K562 (cell line): ENCODE results near the gene NR1H2. TPM values are rescaled to one million over a fixed set of nuclear protein-coding genes. Genes with fewer than 3 reads are reported as not detected.

Experiments used
- ATAC-seq: fragments of 200-7000 bp; cut with Tn5 transposase; 3 replicates; pipeline ENCODE4 v1.9.1; 2020; ENCODE audit warnings: moderate library complexity
- BruUV-seq: library from RNA; stranded (reverse); fragments of 400-500 nt; replicated peaks from 2 replicates; lab custom pipeline; 2021; lab: Mats Ljungman, UMichigan
- CTCF ChIA-PET: fragments of 300-600 bp; formaldehyde crosslinking; extraction: SDS; loops from one replicate; lab custom pipeline; 2021; ENCODE audit warnings: low intra/inter-chr PET ratio; lab: Yijun Ruan, JAX
- POLR2A ChIA-PET: fragments of 300-600, 350-650 bp; sonication (Branson Sonifier 250); formaldehyde crosslinking; extraction: SDS; loops from one replicate; lab custom pipeline; 2021; ENCODE audit warnings: antibody characterized with exemption, inconsistent platforms; lab: Yijun Ruan, JAX
- DNase-seq, 4 experiments: peaks; one replicate each; pipeline versions ENCODE4 v3.0.0 to v3.0.0-alpha.2; 2011 to 2018; ENCODE audit warnings: low spot score in 3 of 4, mixed read lengths in 3 of 4; ENCODE audit errors: extremely low read depth in 1 of 4
- FAIRE-seq: peaks from 2 replicates; lab custom pipeline; 2011; peaks lifted over from hg19 to GRCh38; lab: Jason Lieb, UNC
- H2AFZ ChIP-seq: 2 replicates; pipeline ENCODE4 v1.6.0; 2011; ENCODE audit warnings: low read depth, low read length, control low read depth, inconsistent platforms
- H3K27ac ChIP-seq: fragments of 200-600 bp; 3 replicates; pipeline ENCODE4 v1.8.0; 2011; ENCODE audit warnings: low read depth, mild to moderate bottlenecking, control low read depth, inconsistent platforms, low read length, moderate library complexity, mixed read lengths; ENCODE audit errors: extremely low read depth
- H3K27me3 ChIP-seq, 2 experiments: fragments of 300-600 bp in 1 of 2; 2 replicates in 1 of 2; 3 replicates in 1 of 2; pipeline versions ENCODE4 v1.6.0 to v1.8.0; 2011; ENCODE audit warnings: inconsistent platforms in 2 of 2, low read length in 2 of 2, mild to moderate bottlenecking in 1 of 2, mixed read lengths in 1 of 2, moderate library complexity in 1 of 2; ENCODE audit not compliant: control insufficient read depth in 2 of 2, insufficient read depth in 2 of 2
- H3K36me3 ChIP-seq: fragments of 300-600 bp; 3 replicates; pipeline ENCODE4 v1.8.0; 2011; ENCODE audit warnings: mild to moderate bottlenecking, low read length, inconsistent platforms; ENCODE audit not compliant: control insufficient read depth, insufficient read depth
- H3K4me1 ChIP-seq, 2 experiments: fragments of 200-600 bp in 1 of 2; replicated peaks in 1 of 2; 2 replicates in 1 of 2; 3 replicates in 1 of 2; pipeline versions ENCODE4 v1.5.1 to v1.8.0; 2011; ENCODE audit warnings: inconsistent platforms in 2 of 2, low read length in 2 of 2, mild to moderate bottlenecking in 1 of 2, mixed read lengths in 1 of 2, moderate library complexity in 1 of 2; ENCODE audit not compliant: control insufficient read depth in 2 of 2, insufficient read depth in 2 of 2
- H3K4me2 ChIP-seq: 2 replicates; pipeline ENCODE4 v1.6.1; 2011; ENCODE audit warnings: low read length, control low read depth, inconsistent platforms, mixed read lengths; ENCODE audit not compliant: insufficient read depth
- H3K4me3 ChIP-seq: fragments of 200-600 bp; sonication (generic), shearing (Covaris generic); 2 replicates; pipeline ENCODE4 v1.5.1; 2016; ENCODE audit warnings: control low read depth, inconsistent platforms
- H3K79me2 ChIP-seq: fragments of 200-600 bp; 3 replicates; pipeline ENCODE4 v1.8.0; 2011; ENCODE audit warnings: low read length, inconsistent platforms; ENCODE audit not compliant: control insufficient read depth, insufficient read depth
- H3K9ac ChIP-seq, 2 experiments: 2 replicates each; pipeline versions ENCODE4 v1.6.0 to v1.6.1; 2011; ENCODE audit warnings: low read depth in 2 of 2, low read length in 2 of 2, control low read depth in 1 of 2, inconsistent platforms in 1 of 2, mild to moderate bottlenecking in 1 of 2, mixed read lengths in 1 of 2; ENCODE audit not compliant: insufficient read depth in 1 of 2
- H3K9me1 ChIP-seq: one replicate; pipeline ENCODE4 v1.6.0; 2011; ENCODE audit warnings: inconsistent platforms, mild to moderate bottlenecking, low read length, moderate library complexity; ENCODE audit not compliant: control insufficient read depth, insufficient read depth
- H3K9me3 ChIP-seq: replicated peaks from 2 replicates; pipeline ENCODE4 v1.5.1; 2011; ENCODE audit warnings: low read depth, low read length, inconsistent platforms; ENCODE audit not compliant: control insufficient read depth, insufficient read depth
- H4K20me1 ChIP-seq: replicated peaks from 2 replicates; pipeline ENCODE4 v1.6.1; 2011; ENCODE audit warnings: low read length, inconsistent platforms, mixed read lengths; ENCODE audit not compliant: control insufficient read depth, insufficient read depth
- BCOR ChIP-seq: fragments of 450-650 bp; IDR thresholded peaks from 2 replicates; pipeline ENCODE4 v1.6.1; 2016
- IRF9 ChIP-seq: fragments of 450-650 bp; IDR thresholded peaks from 2 replicates; pipeline ENCODE4 v1.6.1; 2016; ENCODE audit warnings: missing biosample characterization, missing genetic modification characterization
- KDM1A ChIP-seq, 2 experiments: fragments of 450-650 bp; IDR thresholded peaks; 2 replicates each; pipeline ENCODE4 v1.6.1; 2016; ENCODE audit warnings: mild to moderate bottlenecking in 2 of 2
- RBM25 ChIP-seq: fragments of 200-400 bp; formaldehyde crosslinking; IDR thresholded peaks from 2 replicates; pipeline ENCODE4 v1.6.1; 2018; ENCODE audit warnings: low read length, low read depth, moderate library complexity; ENCODE audit not compliant: severe bottlenecking
- TEAD2 ChIP-seq: fragments of 450-650 bp; IDR thresholded peaks from 2 replicates; pipeline ENCODE4 v1.6.1; 2016; ENCODE audit warnings: missing genetic modification characterization, control low read depth, missing compliant biosample characterization
- ZNF146 ChIP-seq: IDR thresholded peaks from one replicate; pipeline ENCODE4 v1.6.1; 2018; ENCODE audit warnings: missing compliant biosample characterization; ENCODE audit not compliant: unreplicated experiment
- WGBS: fragments of 100-300 bp; shearing (Covaris generic); methylation state at CpG from one replicate; pipeline ENCODE4 v1.1.6; 2016; ENCODE audit warnings: low coverage, mixed read lengths; ENCODE audit not compliant: insufficient coverage; ENCODE audit errors: missing lambda C conversion rate; 5-methylcytosine and 5-hydroxymethylcytosine counted together
- in situ Hi-C: fragments of 300-500 bp; cut with MboI; formaldehyde crosslinking; loops from 4 replicates; pipeline ENCODE4 v1.15.0; 2018; ENCODE audit warnings: inconsistent platforms, mixed read lengths
- intact Hi-C: fragments of 100-400 bp; cut with micrococcal nuclease; formaldehyde crosslinking; loops from 2 replicates; pipeline ENCODE4 v1.14.2; 2022
- polyA plus RNA-seq, 8 experiments: library from polyadenylated mRNA; depleted of rRNA in 4 of 8; stranded (reverse) in 5 of 8; unstranded in 3 of 8; fragments of >200 nt; fragmentation: Nextera tagmentation in 2 of 8; fragmentation: Illumina TruSeq in 1 of 8; extraction: Ambion mirVana in 2 of 8; extraction: Trizol in 1 of 8; gene quantifications; 2 replicates each; pipeline versions ENCODE4 v1.2.1 to v1.2.3, GENCODE V29; 2011 to 2014; ENCODE audit warnings: inconsistent platforms in 1 of 8, missing spikeins in 1 of 8
- total RNA-seq, 7 experiments: library from RNA; depleted of rRNA in 6 of 7; stranded (reverse); fragments of >200 nt in 6 of 7; fragmentation: Illumina TruSeq in 2 of 7; extraction: Trizol in 2 of 7; gene quantifications; 2 replicates each; pipeline versions ENCODE4 v1.2.1 to v1.2.3, GENCODE V29; 2011 to 2021; ENCODE audit warnings: low replicate concordance in 1 of 7

The NR1H2 gene
- total and polyA plus RNA-seq, 9 of the 15 experiments (the other 6 are each of a cell fraction or from before 2014, with no cell fraction given) = 0.11 to 73.8 (median 24.0) TPM

DNA sequence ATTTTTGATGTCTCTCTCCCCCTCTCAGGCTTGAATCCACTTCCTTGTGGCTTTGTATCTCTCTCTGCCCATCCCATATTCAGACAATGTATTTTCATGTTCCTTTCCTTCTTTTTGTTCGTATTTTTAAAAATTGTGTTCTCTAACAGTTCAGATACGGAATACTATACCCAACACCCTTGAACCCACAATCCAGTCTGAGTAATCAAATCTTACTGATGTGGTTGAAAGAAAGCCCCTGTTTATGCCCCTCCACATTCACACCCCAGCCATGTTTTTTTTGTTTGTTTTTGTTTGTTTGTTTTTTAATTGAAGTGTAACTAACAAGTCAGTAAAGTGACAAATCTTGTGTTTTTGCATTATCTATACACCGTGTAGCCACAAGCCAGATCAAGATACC lies 43.9 kb downstream of the NR1H2 start (continued):
- TF ChIP-seq IRF9 (tag) = no peak
- TF ChIP-seq, all 486 proteins: peak for 0

DNA sequence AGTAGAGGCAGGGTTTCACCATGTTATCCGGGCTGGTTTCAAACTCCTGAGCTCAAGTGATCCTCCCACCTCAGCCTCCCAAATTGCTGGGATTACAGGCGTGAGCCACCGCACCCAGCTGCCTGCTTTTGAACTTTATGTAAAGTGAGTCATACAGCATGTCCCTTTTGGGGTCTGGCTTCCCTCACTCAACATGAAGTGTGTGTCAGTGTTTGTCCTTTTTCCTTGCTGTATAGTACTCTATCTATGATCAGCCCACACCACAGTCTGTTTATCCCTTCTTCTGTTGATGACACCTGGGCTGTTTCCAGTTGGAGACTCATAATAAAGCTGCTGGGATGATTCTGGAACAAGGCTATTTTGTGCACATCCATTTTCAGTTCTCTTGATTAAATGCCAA lies 44.6 kb downstream of the NR1H2 start:
- 52% methylated on average over 3 of the region's 3 CpGs for WGBS
- H4K20me1 ChIP-seq = no peaks in the 10 kb centered on the region

More for the DNA sequence above, 44.6 kb downstream of the NR1H2 start:
- Histone ChIP-seq H3K9ac (no peak overlapping the region), H3K27me3 (no peaks in the 10 kb centered on the region), H3K4me2 (no peak overlapping the region), H3K9me3 (no peaks in the 10 kb centered on the region), H3K36me3 (peaks cover 13% of the 10 kb centered on the region; the same call in 1 of the 3 replicates), H3K4me1 (peaks cover 0 to 41% of the 10 kb centered on the region in 2 experiments; a peak in 2 of 5 replicates), H3K27ac (no peak overlapping the region), H3K9me1 (no peaks in the 10 kb centered on the region), H3K4me3 (no peak overlapping the region), H3K79me2 (no peaks in the 10 kb centered on the region), H2AFZ (no peak overlapping the region)
- intact Hi-C loops (no loop called here), in situ Hi-C loops (no loop called here)
- ChIA-PET POLR2A (interaction anchor here (1.8 kb wide), 1 partner anchor 36 kb away, joined by 4 read pairs; no protein-coding TSS in a partner anchor), CTCF (no interaction called here)
- BruUV-seq = no TSS peak
- TF ChIP-seq RBM25 = peak; percentile 85
- peak; percentile 54 to 60; a peak in 3 of 4 replicates for TF ChIP-seq KDM1A (IDR thresholded peaks at IDR 0.05)
- peak; percentile 63; the same call in 1 of the 2 replicates for TF ChIP-seq BCOR
- peak; percentile 99 for TF ChIP-seq ZNF146
- no peak for TF ChIP-seq TEAD2
- DNase-seq (no peak), FAIRE-seq (no peak), ATAC-seq (no peak)
